Tibial artery (tissue), 4 donors: Measurements from ENCODE around the gene TMEM184C.
A peak's percentile ranks its signal among the peaks of the same experiment; 100 is the strongest.

Experiments used
- DNase-seq, 2 donors: peaks; one replicate each; pipeline ENCODE4 v3.0.0-alpha.2; 2019
- H3K27ac ChIP-seq, 2 donors: fragments of 200-600 bp; sonication (generic) in 1 of 2; 1 replicate in 1 of 2; 2 replicates in 1 of 2; pipeline ENCODE4 v1.5.1; 2018 to 2019; ENCODE audit warnings: mild to moderate bottlenecking in 1 of 2
- H3K27me3 ChIP-seq, 2 donors: fragments of 200-600 bp; sonication (generic) in 1 of 2; one replicate each; pipeline versions ENCODE4 v1.5.1 to v1.6.0; 2016 to 2019
- H3K36me3 ChIP-seq, 3 donors: fragments of 200-600 bp; sonication (generic) in 2 of 3; one replicate each; pipeline ENCODE4 v1.5.1; 2016 to 2019; ENCODE audit warnings: mild to moderate bottlenecking in 2 of 3
- H3K4me1 ChIP-seq, 4 donors: fragments of 200-600 bp; sonication (generic) in 2 of 4; 1 replicate in 3 of 4; 2 replicates in 1 of 4; pipeline ENCODE4 v1.5.1; 2016 to 2019
- H3K4me3 ChIP-seq, 2 donors: fragments of 200-600 bp; sonication (generic) in 1 of 2; 1 replicate in 1 of 2; 2 replicates in 1 of 2; pipeline ENCODE4 v1.5.1; 2018 to 2019; ENCODE audit warnings: mild to moderate bottlenecking in 2 of 2
- H3K9me3 ChIP-seq, 3 donors: fragments of 200-600 bp; sonication (generic) in 1 of 3; one replicate each; pipeline ENCODE4 v1.5.1; 2016 to 2019
- intact Hi-C: fragments of 100-400 bp; cut with DNase I; formaldehyde crosslinking; loops from one replicate; pipeline ENCODE4 v1.15.0; 2023; ENCODE audit warnings: low total_unique reads
- TF ChIP-seq, protein P1 (sequence below), 2 experiments: fragments of 200-600 bp in 1 of 2; fragments of 450-650 bp in 1 of 2; IDR thresholded peaks; one replicate each; pipeline ENCODE4 v1.5.1; 2017 to 2019; ENCODE audit warnings: antibody characterized with exemption in 2 of 2, mild to moderate bottlenecking in 1 of 2, moderate library complexity in 1 of 2

Gene TMEM184C

DNA sequence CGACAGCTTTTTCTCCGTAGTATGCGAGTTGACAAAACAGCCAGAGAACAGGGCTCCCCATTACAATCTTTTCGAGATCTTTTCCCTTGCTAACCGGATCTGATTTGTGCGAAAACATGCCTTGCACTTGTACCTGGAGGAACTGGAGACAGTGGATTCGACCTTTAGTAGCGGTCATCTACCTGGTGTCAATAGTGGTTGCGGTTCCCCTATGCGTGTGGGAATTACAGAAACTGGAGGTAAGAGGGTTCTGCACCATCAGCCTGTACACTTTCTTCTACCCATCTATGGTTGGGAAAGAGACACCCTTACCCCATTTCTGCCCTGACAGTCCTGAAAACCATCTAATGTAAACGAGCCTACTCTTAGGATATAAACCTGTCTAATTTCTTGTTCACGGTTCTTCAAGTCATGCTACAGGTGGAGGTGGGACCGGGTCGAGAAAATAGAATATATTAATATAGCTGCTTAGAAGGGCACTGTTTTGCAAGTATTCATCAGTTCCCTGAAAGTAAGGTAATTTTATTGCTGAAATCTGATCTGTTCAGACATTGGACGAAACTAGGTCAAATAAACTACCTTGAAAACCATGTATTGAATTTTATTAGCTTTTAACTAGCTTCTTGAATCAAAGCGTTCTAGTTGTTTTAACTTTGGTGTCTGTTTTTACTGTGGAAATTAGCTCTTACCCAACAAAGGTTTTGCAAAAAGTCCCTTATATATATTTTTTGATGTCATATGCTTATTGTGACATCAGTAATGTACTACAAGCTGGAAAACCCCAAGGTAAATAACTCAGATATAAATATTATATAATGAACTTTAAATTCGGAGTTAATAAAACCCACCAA lies 869 bp downstream of the TMEM184C start:
- Histone ChIP-seq H3K27ac (peak overlapping the region; percentile 77 to 79), H3K27me3 (no peaks in the 10 kb centered on the region), H3K4me3 (peak overlapping the region; percentile 71), H3K9me3 (no peaks in the 10 kb centered on the region), H3K36me3 (peaks cover 7 to 11% (median 7%) of the 10 kb centered on the region in 3 donors), H3K4me1 (peaks cover 0 to 48% (median 27%) of the 10 kb centered on the region in 4 donors)
- intact Hi-C loops: loop anchor here (10.0 kb wide), 1 partner anchor 247 kb away; no protein-coding TSS in a partner anchor
- DNase-seq: no peak
- TF ChIP-seq, protein P1, sequence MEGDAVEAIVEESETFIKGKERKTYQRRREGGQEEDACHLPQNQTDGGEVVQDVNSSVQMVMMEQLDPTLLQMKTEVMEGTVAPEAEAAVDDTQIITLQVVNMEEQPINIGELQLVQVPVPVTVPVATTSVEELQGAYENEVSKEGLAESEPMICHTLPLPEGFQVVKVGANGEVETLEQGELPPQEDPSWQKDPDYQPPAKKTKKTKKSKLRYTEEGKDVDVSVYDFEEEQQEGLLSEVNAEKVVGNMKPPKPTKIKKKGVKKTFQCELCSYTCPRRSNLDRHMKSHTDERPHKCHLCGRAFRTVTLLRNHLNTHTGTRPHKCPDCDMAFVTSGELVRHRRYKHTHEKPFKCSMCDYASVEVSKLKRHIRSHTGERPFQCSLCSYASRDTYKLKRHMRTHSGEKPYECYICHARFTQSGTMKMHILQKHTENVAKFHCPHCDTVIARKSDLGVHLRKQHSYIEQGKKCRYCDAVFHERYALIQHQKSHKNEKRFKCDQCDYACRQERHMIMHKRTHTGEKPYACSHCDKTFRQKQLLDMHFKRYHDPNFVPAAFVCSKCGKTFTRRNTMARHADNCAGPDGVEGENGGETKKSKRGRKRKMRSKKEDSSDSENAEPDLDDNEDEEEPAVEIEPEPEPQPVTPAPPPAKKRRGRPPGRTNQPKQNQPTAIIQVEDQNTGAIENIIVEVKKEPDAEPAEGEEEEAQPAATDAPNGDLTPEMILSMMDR (IDR thresholded peaks at IDR 0.05): no peak

GRCh38 chr4:147620315-147620714 lies 3.1 kb downstream of the TMEM184C start:
- Histone ChIP-seq H3K27ac (no peak overlapping the region), H3K4me1 (peaks cover 0 to 48% (median 27%) of the 10 kb centered on the region in 4 donors), H3K27me3 (no peaks in the 10 kb centered on the region), H3K36me3 (peaks cover 16 to 29% (median 25%) of the 10 kb centered on the region in 3 donors), H3K9me3 (no peaks in the 10 kb centered on the region), H3K4me3 (no peak overlapping the region)
- DNase-seq: no peak
- intact Hi-C loops: loop anchor here (10.0 kb wide), 1 partner anchor 54 kb away; no protein-coding TSS in a partner anchor
- TF ChIP-seq, protein P1 (IDR thresholded peaks at IDR 0.05): no peak

DNA sequence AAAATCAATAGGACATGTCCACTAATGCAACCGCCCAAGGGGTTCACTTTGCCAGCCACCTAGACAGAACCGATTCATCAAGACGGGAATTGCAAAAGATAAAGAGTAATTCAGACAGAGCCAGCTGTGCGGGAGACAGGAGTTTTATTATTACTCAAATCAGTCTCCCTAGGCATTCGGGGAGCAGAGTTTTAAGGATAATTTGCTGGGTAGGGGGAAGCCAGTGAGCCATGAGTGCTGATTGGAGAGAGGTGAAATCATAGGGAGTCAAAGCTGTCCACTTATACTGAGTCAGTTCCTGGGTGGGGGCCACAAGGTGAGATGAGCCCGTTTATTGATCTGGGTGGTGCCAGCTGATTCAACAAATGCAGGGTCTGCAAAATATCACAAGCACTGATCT lies 8.5 kb downstream of the TMEM184C start:
- intact Hi-C loops: loop anchor here (10.0 kb wide), 1 partner anchor 49 kb away; no protein-coding TSS in a partner anchor

DNA sequence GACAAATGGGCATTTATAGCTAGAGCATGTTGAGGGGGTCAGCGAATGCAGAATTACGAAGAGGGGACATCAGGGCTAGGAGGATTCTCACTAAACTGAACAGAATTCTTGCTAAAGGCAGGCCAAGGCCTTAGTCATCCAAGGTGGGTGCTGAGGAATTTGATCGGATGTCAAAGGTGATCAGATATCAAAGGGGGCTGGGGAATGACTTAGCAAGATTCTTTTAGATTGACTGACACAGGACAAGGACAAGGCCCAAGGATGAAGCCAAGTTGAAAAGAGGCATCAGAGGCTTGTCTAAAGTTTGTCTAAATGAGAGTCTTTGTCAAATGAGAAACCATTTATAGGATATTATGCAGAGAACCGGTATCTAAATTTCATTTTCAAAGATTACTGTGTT lies 9.7 kb downstream of the TMEM184C start:
- no peak for DNase-seq
- no peak overlapping the region for H3K27ac ChIP-seq
- no peaks in the 10 kb centered on the region for H3K27me3 ChIP-seq
- H3K4me1 ChIP-seq: peaks cover 0 to 7% (median 0%) of the 10 kb centered on the region in 4 donors
- no peak overlapping the region for H3K4me3 ChIP-seq
- no peaks in the 10 kb centered on the region for H3K9me3 ChIP-seq
- TF ChIP-seq, protein P1 (IDR thresholded peaks at IDR 0.05): no peak
- intact Hi-C loops: loop anchor here (10.0 kb wide), 1 partner anchor 48 kb away; no protein-coding TSS in a partner anchor
- H3K36me3 ChIP-seq: peaks cover 54 to 75% (median 72%) of the 10 kb centered on the region in 3 donors

More for the DNA sequence above, 8.5 kb downstream of the TMEM184C start:
- DNase-seq: no peak
- H3K9me3 ChIP-seq: no peaks in the 10 kb centered on the region
- H3K4me1 ChIP-seq: peaks cover 0 to 17% (median 3%) of the 10 kb centered on the region in 4 donors
- no peak overlapping the region for H3K27ac ChIP-seq
- peaks cover 48 to 67% (median 66%) of the 10 kb centered on the region in 3 donors for H3K36me3 ChIP-seq
- no peak overlapping the region for H3K4me3 ChIP-seq
- TF ChIP-seq, protein P1 (IDR thresholded peaks at IDR 0.05): no peak
- H3K27me3 ChIP-seq: no peaks in the 10 kb centered on the region

- Histone ChIP-seq H3K4me3 (no peak overlapping the region), H3K4me1 (peaks cover 0 to 4% (median 0%) of the 10 kb centered on the region in 4 donors), H3K27me3 (no peaks in the 10 kb centered on the region), H3K36me3 (peaks cover 57 to 76% (median 74%) of the 10 kb centered on the region in 3 donors), H3K9me3 (no peaks in the 10 kb centered on the region), H3K27ac (no peak overlapping the region)
- no peak for DNase-seq
- TF ChIP-seq, protein P1 (IDR thresholded peaks at IDR 0.05): no peak
- intact Hi-C loops: loop anchor here (10.0 kb wide), 1 partner anchor 46 kb away; no protein-coding TSS in a partner anchor
Observed at GRCh38 chr4:147628415-147628814, 11.2 kb downstream of the TMEM184C start.
